CD4-positive, alpha-beta T cell treated with Interleukin-10 for 1 hour (primary cell): ENCODE data around the gene FAM120B.
A peak's percentile ranks its signal among the peaks of the same experiment; 100 is the strongest.

Experiments used
- DNase-seq: peaks from one replicate; pipeline ENCODE4 v3.0.0-alpha.2; 2020

FAM120B gene

GRCh38 chr6:170424604-170425126 lies 118.1 kb downstream of the FAM120B start:
- no peak for DNase-seq

GRCh38 chr6:170429450-170429849 lies 122.9 kb downstream of the FAM120B start:
- DNase-seq: no peak

DNA sequence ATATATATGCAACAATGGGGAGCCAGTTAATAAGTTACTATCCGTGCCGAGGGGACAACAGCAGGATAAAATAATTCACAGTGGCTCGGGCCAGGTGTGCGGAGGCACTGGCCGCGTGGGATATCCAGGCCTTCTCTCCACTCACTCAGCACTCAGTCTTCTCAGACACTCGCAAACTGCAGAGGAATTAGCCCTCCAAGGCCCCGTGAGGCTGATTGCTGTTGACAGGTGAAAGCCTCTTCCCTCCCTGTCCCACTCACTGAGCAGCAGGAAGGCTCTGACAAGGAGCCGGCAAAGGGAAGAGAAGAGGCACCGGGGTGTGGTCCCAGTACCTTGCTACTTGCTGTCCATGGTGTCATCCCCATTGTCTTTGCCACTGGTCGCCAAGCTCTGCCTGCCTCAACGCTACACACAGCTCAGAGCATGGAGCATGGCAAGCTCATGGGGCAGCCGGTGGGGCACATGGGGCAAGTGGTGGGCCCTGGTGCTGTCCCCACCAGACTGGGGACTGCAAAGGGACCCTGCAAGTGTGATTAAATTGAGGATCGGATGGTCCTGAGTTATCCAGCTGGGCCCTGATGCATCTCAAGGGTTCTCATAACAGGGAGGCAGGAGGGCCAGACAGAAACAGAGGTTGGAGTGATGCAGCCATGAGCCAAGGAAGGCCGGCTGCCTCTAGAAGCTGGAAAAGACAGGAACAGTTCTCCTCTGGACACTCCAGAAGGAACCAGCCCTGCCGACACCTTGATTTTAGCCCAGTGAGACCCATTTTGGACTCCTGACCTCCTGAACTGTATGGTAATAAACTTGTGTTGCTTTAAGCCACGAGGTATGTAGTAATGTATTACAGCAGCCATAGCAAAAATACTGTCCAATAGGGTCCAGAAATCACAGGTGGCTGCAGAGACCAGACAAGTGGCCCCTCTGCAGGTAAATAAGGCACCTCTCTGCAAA lies 126.9 kb downstream of the FAM120B start:
- DNase-seq: no peak

GRCh38 chr6:170434117-170434820 lies 127.7 kb downstream of the FAM120B start:
- DNase-seq: no peak

DNA sequence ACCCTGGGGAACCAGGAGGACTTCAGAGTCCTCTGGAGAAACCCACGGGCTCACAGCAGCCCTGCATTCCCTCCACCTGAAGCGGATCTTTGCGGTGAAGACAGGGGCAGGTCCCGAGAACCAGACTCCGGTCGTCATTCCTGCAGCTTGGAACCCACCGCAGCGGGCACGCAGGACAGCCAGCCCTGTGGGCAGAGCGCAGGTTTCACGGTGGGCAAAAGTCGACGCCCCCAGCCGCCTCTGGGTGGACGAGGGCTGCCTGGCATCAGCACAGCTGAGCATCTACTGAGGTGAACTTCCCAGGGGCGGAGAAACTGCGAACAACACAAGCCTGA lies 128.2 kb downstream of the FAM120B start:
- DNase-seq: no peak

GRCh38 chr6:170435766-170436165 lies 129.2 kb downstream of the FAM120B start:
- no peak for DNase-seq

GRCh38 chr6:170436209-170436809 lies 129.8 kb downstream of the FAM120B start:
- no peak for DNase-seq

- DNase-seq: no peak
Measured at GRCh38 chr6:170437719-170438401, 131.3 kb downstream of the FAM120B start.

GRCh38 chr6:170438402-170438753 lies 131.8 kb downstream of the FAM120B start:
- DNase-seq: peak; percentile 27

GRCh38 chr6:170438861-170439260 lies 132.3 kb downstream of the FAM120B start:
- DNase-seq: no peak

GRCh38 chr6:170439366-170440361 lies 133.1 kb downstream of the FAM120B start:
- no peak for DNase-seq

DNA sequence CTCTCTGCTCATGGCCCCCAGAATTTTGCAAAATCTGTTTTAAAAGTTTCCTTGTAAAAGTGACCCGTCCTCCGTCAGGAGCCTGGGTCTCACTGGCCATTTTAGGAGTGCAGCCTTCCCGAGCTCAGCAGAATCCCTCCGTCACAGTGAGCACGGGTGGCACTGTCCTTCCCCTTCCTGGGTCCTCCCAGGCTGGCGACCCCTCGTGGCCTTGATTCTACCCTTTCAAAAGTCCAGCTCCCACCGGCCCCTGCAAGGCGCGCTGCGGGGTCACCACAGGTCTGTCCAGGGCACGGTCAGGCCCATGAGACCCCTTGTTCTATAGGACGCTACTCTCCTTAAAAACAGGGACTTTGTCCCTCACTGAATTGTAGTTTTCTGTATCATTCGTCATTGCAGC lies 133.9 kb downstream of the FAM120B start:
- DNase-seq: no peak

DNA sequence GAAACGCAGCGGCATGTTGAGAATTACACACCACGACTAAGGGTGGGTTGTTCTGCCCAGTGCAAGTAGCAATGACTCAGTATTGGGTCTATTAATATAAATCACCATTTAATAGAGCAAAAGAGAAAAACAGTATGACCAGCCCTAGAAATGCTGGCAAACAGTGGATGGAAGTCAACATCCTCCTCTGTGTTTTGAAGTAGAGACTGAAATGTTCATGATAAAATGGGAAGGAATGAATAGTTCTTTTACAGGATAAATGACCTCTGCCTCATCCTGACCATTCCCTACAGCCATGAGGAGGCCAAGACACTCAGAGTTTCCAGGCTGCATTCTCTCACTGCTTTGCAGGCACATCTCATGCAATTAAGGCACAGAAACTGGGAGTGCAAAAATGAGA lies 134.8 kb downstream of the FAM120B start:
- no peak for DNase-seq

DNA sequence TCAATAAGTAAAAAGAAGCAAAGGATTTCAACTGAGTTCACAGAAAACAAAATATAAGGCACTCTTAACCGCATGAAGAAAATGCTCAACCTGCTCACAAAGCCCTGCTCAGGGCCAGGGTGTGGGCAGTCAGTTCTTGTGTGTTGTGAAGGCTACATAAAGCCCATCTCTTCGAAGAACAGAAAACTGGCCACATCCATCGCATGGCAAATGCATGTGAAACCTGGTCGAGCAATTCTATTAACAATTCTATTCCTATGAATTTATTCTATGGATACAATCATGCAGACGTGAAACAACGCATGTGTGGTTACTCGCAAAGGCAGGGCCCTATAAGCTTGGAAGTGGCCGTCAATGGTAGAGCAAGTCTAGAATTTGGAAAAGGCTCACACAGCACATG lies 136.0 kb downstream of the FAM120B start:
- DNase-seq: no peak

DNA sequence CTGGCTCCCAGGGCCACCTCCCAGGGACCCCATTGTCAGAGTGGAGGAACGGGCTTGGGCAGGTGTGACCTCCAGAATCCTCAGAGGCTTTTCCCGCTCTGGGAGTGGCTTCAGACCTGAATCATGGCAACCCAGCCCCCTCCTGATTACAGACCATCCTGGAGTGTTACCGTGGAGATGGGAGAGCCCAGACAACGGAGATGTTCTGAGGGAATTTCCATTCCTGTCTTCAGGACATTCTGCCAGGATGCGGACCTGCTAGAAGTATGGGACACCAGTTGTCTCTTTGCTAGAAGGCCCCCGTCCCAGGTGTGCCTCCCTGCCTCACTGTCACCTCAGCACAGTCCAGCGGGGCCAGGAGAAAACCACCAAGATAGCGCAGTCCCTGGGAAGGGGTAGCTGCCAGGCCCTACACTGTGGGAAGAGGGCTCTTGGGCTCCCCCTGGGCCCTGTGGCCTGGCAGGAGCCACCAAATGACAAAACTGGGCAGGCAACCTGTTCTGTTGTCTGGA lies 136.6 kb downstream of the FAM120B start:
- DNase-seq: no peak

DNA sequence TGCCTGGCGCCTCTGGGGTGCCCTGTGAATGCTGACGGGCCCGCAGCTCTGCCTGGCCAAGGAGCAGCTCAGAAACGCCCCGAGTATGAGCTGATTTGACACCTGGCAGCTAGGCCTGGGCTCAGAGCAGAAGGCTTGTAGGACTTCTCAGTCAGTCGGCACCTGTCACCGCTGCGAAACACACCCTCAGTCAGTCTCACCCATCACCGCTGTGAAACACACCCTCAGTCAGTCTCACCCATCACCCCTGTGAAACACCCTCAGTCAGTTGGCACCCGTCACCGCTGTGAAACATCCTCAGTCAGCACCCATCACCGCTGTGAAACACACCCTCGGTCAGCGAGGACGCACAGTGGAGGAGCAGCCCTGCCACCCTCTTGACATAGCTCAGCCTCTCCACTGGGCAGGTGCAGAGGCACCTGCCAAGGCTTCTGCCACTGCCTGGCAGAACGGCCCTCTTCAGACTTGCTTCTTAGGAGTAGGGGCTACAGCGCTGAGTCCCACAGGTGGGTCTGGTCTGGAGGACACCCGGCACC lies 137.6 kb downstream of the FAM120B start:
- DNase-seq: peak; percentile 22

DNA sequence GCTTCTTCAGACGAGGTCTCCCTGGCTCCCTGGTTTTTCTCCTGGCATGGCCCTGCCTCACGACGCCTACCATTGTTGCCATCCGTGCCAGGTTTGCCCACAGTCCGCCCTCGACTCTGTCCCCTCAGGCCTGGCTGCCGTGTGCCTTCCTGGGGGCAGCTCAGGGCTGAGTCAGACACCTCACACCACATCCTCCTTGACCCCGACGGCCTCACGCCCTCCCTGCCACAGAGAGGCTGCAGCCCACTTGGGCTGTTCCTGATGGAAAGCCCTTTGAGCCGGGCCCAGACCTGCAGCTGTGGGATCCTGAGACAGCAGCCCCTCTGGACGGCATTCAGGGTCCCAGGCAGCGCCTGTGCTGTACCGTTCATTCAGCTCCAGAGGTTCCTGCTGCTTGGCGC lies 138.3 kb downstream of the FAM120B start:
- no peak for DNase-seq

DNA sequence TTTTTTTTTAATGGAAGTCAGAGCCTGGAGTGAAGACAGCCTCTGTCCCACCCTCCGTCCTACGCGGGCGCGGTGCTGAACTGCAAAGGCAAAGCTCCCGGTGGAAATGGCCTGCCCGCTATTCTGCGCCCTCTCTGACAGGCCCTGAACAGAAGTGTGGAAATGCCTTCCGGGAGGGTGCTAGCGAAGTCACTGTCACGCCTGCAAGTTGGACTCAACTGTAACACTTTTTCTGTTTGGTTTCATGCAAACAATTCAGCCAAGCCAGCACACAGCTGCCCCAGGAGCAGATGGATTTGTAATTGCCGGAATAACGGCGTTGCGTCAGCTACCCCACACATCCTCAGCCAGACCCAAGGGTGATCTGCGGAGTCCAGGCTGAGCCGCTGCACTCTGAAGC lies 138.9 kb downstream of the FAM120B start:
- DNase-seq: no peak

DNA sequence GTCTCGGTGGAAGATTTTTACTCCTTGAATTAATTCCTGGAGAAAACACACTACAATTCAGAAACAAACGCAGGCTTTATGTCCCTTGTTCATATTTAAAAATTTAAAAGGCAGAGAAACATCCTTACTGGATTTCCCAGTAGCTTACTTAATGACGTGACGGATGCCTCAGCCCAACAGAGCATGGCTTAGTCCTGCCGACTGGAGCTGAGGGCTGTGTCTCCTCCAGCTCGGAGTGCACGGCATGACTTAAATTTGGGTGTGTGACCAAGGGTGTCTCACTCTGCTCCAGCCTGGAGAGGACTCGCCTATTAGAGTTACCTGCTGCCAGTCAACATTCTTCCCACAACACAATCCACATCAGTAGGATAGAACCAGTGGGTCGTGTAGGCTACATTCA lies 139.4 kb downstream of the FAM120B start:
- DNase-seq: no peak

DNA sequence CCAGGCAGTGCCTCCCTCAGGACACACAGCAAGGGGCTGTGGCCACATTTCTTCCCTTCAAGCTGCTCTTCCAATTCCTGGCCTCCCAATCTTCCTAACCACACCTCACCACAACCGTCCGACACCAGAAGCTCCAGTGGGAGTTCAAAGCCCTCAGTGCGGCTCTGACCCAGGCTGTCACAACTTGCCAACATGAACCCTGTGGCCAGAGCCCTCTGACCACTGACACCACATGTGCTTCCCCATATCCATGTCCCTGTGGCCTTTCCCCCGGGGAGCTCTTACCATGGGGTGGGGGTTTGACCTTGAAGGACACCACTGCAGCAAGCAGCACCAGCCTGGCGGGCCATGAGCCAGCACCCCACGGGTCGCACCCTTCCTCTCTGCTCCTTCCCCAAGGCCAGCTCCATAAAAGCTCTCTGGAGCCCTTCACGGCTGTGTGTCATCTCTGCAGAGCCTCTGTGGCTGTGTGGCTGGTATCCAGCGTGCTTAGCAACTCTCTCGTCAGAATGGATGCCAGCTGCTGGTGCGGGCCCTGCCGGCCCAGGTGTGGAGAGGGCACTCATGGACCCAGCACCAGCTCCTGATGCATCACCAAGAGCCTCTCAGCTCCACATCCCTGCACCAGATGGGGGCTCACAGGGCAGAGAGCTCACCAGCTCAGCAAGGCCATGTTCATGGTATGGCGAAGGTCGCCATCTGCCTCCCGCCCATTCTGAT lies 140.4 kb downstream of the FAM120B start:
- DNase-seq: no peak

GRCh38 chr6:170447561-170447930 lies 141.0 kb downstream of the FAM120B start:
- no peak for DNase-seq
